ENCODE results near the gene IGSF21. TPM values are rescaled to one million over a fixed set of nuclear protein-coding genes. Genes with fewer than 3 reads are reported as not detected.

Gene IGSF21
- total and polyA plus RNA-seq, 2 donors (not counting 1 experiment from before 2014, with no cell fraction given), result not detected

- Histone ChIP-seq H4K20me1 (ENCODE audit: control insufficient read depth, insufficient read depth, low read length, poor library complexity, severe bottlenecking) (no peaks in the 10 kb centered on the region), H3K4me1 (ENCODE audit: control insufficient read depth in 2 of 2, insufficient read depth in 2 of 2, low read length in 2 of 2) (no peaks in the 10 kb centered on the region), H3K4me3 (ENCODE audit: control extremely low read depth in 1 of 5, extremely low read depth in 1 of 5, insufficient read depth in 1 of 5, low read depth in 2 of 5, low read length in 4 of 5) (no peak overlapping the region), H3K9ac (ENCODE audit: low read length) (no peak overlapping the region), H3K27me3 (replicated peaks in 1 of 4; ENCODE audit: control extremely low read depth in 1 of 4, control insufficient read depth in 3 of 4, insufficient read depth in 4 of 4, low read length in 3 of 4) (peaks cover 0 to 43% (median 11%) of the 10 kb centered on the region in 4 experiments), H3K4me2 (replicated peaks; ENCODE audit: low read depth, low read length, poor library complexity, severe bottlenecking) (no peak overlapping the region), H3K36me3 (replicated peaks in 1 of 2; ENCODE audit: control extremely low read depth in 1 of 2, control insufficient read depth in 1 of 2, extremely low read depth in 1 of 2, insufficient read depth in 2 of 2, low read length in 1 of 2) (no peaks in the 10 kb centered on the region), H3K27ac (ENCODE audit: low read length in 2 of 2) (no peak overlapping the region), H3K79me2 (ENCODE audit: control insufficient read depth, insufficient read depth, low read length) (no peaks in the 10 kb centered on the region), H3K9me3 (ENCODE audit: control extremely low read depth in 1 of 3, control insufficient read depth in 2 of 3, insufficient read depth in 1 of 3, low read length in 2 of 3) (no peaks in the 10 kb centered on the region), H2AFZ (ENCODE audit: insufficient read depth, low read depth, low read length, poor library complexity, severe bottlenecking) (no peak overlapping the region)
- TF ChIP-seq EZH2 (IDR thresholded peaks at IDR 0.05; ENCODE audit: borderline replicate concordance, insufficient read depth, low read depth, low read length, poor library complexity, severe bottlenecking), result no peak
- TF ChIP-seq CTCF (IDR thresholded peaks at IDR 0.05), result no peak
- ATAC-seq (ENCODE audit: low read depth) (no peak), DNase-seq (no peak)
- Mint-ChIP-seq H3K9me3 (ENCODE audit: insufficient read depth) (no peaks in the 10 kb centered on the region), H3K4me3 (no peak overlapping the region), H3K27ac (no peak overlapping the region), H3K4me1 (peaks cover 7% of the 10 kb centered on the region), H3K27me3 (peaks cover 54% of the 10 kb centered on the region)
- CTCF ChIA-PET, result no interaction called here
- intact Hi-C loops (cut with micrococcal nuclease), result no loop called here
- WGBS (ENCODE audit: insufficient coverage), result 78% methylated on average over 7 of the region's 7 CpGs
- POLR2A ChIA-PET, result no interaction called here
Observed at GRCh38 chr1:18103788-18104421, 3.7 kb upstream of the IGSF21 start.

GRCh38 chr1:18104546-18105100 lies 3.0 kb upstream of the IGSF21 start:
- Histone ChIP-seq H3K36me3 (replicated peaks in 1 of 2; ENCODE audit: control extremely low read depth in 1 of 2, control insufficient read depth in 1 of 2, extremely low read depth in 1 of 2, insufficient read depth in 2 of 2, low read length in 1 of 2) (no peaks in the 10 kb centered on the region), H3K4me3 (ENCODE audit: control extremely low read depth in 1 of 5, extremely low read depth in 1 of 5, insufficient read depth in 1 of 5, low read depth in 2 of 5, low read length in 4 of 5) (no peak overlapping the region), H3K4me2 (replicated peaks; ENCODE audit: low read depth, low read length, poor library complexity, severe bottlenecking) (no peak overlapping the region), H3K9ac (ENCODE audit: low read length) (no peak overlapping the region), H3K27me3 (replicated peaks in 1 of 4; ENCODE audit: control extremely low read depth in 1 of 4, control insufficient read depth in 3 of 4, insufficient read depth in 4 of 4, low read length in 3 of 4) (peaks cover 0 to 47% (median 15%) of the 10 kb centered on the region in 4 experiments), H4K20me1 (ENCODE audit: control insufficient read depth, insufficient read depth, low read length, poor library complexity, severe bottlenecking) (no peaks in the 10 kb centered on the region), H3K27ac (ENCODE audit: low read length in 2 of 2) (no peak overlapping the region), H2AFZ (ENCODE audit: insufficient read depth, low read depth, low read length, poor library complexity, severe bottlenecking) (no peak overlapping the region), H3K4me1 (ENCODE audit: control insufficient read depth in 2 of 2, insufficient read depth in 2 of 2, low read length in 2 of 2) (no peaks in the 10 kb centered on the region), H3K9me3 (ENCODE audit: control extremely low read depth in 1 of 3, control insufficient read depth in 2 of 3, insufficient read depth in 1 of 3, low read length in 2 of 3) (no peaks in the 10 kb centered on the region), H3K79me2 (ENCODE audit: control insufficient read depth, insufficient read depth, low read length) (no peaks in the 10 kb centered on the region)
- no peak for ATAC-seq (ENCODE audit: low read depth)
- H3K9me3 Mint-ChIP-seq (ENCODE audit: insufficient read depth), result no peaks in the 10 kb centered on the region
- CTCF ChIA-PET, result no interaction called here
- intact Hi-C loops (cut with micrococcal nuclease), result no loop called here
- H3K27ac Mint-ChIP-seq, result no peak overlapping the region
- POLR2A ChIA-PET, result no interaction called here
- no peak for TF ChIP-seq CTCF (IDR thresholded peaks at IDR 0.05)
- TF ChIP-seq EZH2 (IDR thresholded peaks at IDR 0.05; ENCODE audit: borderline replicate concordance, insufficient read depth, low read depth, low read length, poor library complexity, severe bottlenecking), result no peak
- WGBS (ENCODE audit: insufficient coverage), result 72% methylated on average over 9 of the region's 9 CpGs
- peaks cover 59% of the 10 kb centered on the region for H3K27me3 Mint-ChIP-seq
- H3K4me1 Mint-ChIP-seq, result peaks cover 7% of the 10 kb centered on the region
- no peak overlapping the region for H3K4me3 Mint-ChIP-seq
- DNase-seq, result no peak
